Measurements from ENCODE around the gene CSTPP1.

The CSTPP1 gene

DNA sequence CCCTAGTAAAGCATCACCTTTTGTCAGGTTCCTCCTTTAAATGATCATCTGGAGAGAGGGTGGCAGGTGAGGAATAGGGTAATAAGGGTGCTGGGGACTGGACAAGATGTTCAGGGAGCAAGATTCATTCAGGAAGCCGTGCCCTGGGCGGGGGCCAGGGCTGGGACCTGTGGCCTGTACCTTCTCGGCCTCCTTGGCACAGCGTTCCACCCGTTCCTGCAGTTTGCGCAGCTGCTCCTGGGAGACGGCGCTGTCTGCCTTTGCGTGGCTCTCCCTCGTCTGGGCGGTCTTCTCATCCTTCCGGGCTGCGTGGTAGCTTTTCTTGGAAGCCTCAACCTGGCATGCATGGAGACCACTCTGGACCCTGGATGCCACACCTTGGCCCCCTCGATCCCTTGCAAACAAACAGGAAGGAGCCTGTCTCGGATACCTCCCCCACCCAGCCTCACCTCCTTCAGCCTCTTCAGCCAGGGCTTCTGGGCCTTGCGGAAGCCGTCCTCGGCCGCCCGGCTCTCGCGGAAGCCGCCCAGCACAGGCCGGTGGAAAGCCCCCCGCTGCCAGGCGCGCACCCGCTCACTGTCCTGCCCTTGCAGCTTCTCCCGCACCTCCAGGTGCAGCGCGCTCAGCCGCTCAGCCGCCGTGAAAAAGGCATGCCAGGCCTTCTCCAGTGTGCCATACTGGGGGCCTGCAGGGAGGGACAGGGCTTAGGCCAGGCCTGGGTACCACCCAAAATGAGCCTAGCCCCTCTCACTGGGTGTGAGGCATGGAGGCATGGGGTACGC lies 243.6 kb downstream of the CSTPP1 start:
- TF ChIP-seq, protein P1, sequence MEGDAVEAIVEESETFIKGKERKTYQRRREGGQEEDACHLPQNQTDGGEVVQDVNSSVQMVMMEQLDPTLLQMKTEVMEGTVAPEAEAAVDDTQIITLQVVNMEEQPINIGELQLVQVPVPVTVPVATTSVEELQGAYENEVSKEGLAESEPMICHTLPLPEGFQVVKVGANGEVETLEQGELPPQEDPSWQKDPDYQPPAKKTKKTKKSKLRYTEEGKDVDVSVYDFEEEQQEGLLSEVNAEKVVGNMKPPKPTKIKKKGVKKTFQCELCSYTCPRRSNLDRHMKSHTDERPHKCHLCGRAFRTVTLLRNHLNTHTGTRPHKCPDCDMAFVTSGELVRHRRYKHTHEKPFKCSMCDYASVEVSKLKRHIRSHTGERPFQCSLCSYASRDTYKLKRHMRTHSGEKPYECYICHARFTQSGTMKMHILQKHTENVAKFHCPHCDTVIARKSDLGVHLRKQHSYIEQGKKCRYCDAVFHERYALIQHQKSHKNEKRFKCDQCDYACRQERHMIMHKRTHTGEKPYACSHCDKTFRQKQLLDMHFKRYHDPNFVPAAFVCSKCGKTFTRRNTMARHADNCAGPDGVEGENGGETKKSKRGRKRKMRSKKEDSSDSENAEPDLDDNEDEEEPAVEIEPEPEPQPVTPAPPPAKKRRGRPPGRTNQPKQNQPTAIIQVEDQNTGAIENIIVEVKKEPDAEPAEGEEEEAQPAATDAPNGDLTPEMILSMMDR (IDR thresholded peaks at IDR 0.05; ENCODE audit: low read depth, low read length) = no peak
- Histone ChIP-seq H3K4me1 (peaks cover 6% of the 10 kb centered on the region), H3K9me3 (no peaks in the 10 kb centered on the region), H3K36me3 (no peaks in the 10 kb centered on the region; the same call in none of the 2 replicates), H3K27me3 (no peaks in the 10 kb centered on the region), H3K4me3 (ENCODE audit: low read depth, low read length) (no peak overlapping the region)
- no peak for DNase-seq

GRCh38 chr11:47181271-47181670 lies 244.7 kb downstream of the CSTPP1 start:
- Histone ChIP-seq H3K36me3 (no peaks in the 10 kb centered on the region), H3K4me3 (ENCODE audit: low read depth, low read length) (no peak overlapping the region), H3K9me3 (no peaks in the 10 kb centered on the region), H3K4me1 (peaks cover 6% of the 10 kb centered on the region), H3K27me3 (no peaks in the 10 kb centered on the region)
- no peak for DNase-seq
- TF ChIP-seq, protein P1 (IDR thresholded peaks at IDR 0.05; ENCODE audit: low read depth, low read length) = no peak

DNA sequence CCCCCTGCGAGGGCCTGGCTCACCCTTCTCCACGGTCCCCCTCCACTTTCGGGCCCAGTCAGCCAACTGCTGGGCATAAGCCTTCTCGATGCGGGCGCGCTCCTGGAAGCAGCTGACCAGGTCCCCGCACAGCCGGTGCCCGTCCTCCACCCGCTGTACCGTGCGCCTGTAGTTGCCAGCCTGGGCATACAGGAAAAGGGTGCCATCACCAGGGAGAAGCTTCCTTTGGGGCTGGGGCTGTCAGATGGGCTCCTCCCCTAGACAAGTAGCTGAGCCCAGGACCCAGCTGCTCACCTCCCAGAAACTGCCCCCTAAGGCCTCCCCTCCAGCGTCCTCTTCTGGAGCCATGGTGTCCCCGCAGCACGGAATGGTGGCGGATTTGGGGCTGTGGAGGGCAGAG lies 245.8 kb downstream of the CSTPP1 start:
- DNase-seq = no peak
- Histone ChIP-seq H3K4me1 (peaks cover 6% of the 10 kb centered on the region), H3K4me3 (ENCODE audit: low read depth, low read length) (no peak overlapping the region), H3K27me3 (no peaks in the 10 kb centered on the region), H3K9me3 (no peaks in the 10 kb centered on the region), H3K36me3 (no peaks in the 10 kb centered on the region)
- TF ChIP-seq, protein P1 (IDR thresholded peaks at IDR 0.05; ENCODE audit: low read depth, low read length) = no peak

- no peak overlapping the region for H3K4me3 ChIP-seq (ENCODE audit: low read depth, low read length)
- TF ChIP-seq, protein P1 (IDR thresholded peaks at IDR 0.05; ENCODE audit: low read depth, low read length) = no peak
- DNase-seq = no peak
- H3K36me3 ChIP-seq = no peaks in the 10 kb centered on the region
- H3K9me3 ChIP-seq = no peaks in the 10 kb centered on the region
- H3K27me3 ChIP-seq = no peaks in the 10 kb centered on the region
- no peaks in the 10 kb centered on the region for H3K4me1 ChIP-seq
These were observed 246.7 kb downstream of the CSTPP1 start for GRCh38 chr11:47183031-47183856.

DNA sequence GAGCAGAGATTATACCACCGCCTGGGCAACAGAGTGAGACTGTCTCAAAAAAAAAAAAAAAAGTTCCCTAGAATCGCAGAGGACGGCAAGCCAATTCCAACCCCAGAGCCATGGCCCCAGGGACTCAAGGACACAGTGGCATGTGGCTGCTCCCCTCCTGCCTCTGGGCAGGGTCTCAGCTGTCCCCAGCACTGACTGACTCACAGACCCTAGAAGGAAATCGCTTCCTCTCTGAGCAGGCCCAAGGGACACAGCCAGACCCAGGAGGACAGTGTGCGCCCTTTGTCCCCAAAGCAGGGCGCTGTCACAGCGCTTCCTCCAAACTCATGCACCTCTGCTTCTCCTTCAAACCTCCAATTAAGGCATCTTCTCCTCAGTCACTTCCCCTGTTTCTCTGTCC lies 247.4 kb downstream of the CSTPP1 start:
- no peak overlapping the region for H3K4me3 ChIP-seq (ENCODE audit: low read depth, low read length)
- TF ChIP-seq, protein P1 (IDR thresholded peaks at IDR 0.05; ENCODE audit: low read depth, low read length) = no peak
- no peaks in the 10 kb centered on the region for H3K27me3 ChIP-seq
- H3K9me3 ChIP-seq = no peaks in the 10 kb centered on the region
- no peaks in the 10 kb centered on the region for H3K36me3 ChIP-seq
- no peak for DNase-seq
- H3K4me1 ChIP-seq = no peaks in the 10 kb centered on the region; the same call in 1 of the 2 replicates
